Panc1 (cell line): ENCODE measurements around the gene FAM200B. TPM values are rescaled to one million over a fixed set of nuclear protein-coding genes. Genes with fewer than 3 reads are reported as not detected.

Experiments used
- ATAC-seq: fragments of 200-7000 bp; cut with Tn5 transposase; 2 replicates; pipeline ENCODE4 v1.9.1; 2020; ENCODE audit warnings: mild to moderate bottlenecking, moderate library complexity
- BruUV-seq: library from RNA; stranded (reverse); fragments of 400-500 nt; replicated peaks from 2 replicates; lab custom pipeline; 2021; lab: Mats Ljungman, UMichigan
- CTCF ChIA-PET: fragments of 300-600 bp; sonication (Branson Sonifier 250); formaldehyde crosslinking; loops from one replicate; lab custom pipeline; 2022; ENCODE audit warnings: antibody characterized with exemption; lab: Charles Lee
- POLR2A ChIA-PET: fragments of 300-600 bp; sonication (Branson Sonifier 250); formaldehyde crosslinking; loops from one replicate; lab custom pipeline; 2022; ENCODE audit warnings: antibody characterized with exemption; lab: Charles Lee
- DNase-seq: peaks from one replicate; pipeline ENCODE4 v3.0.0-alpha.2; 2010; ENCODE audit warnings: low read depth, low spot score
- H3K27ac ChIP-seq: 2 replicates; pipeline ENCODE4 v1.5.1; 2011; ENCODE audit warnings: mild to moderate bottlenecking, low read length, inconsistent platforms
- H3K27me3 ChIP-seq: fragments of 200-500 bp; sonication (Bioruptor generic); 2 replicates; pipeline ENCODE4 v1.6.0; 2014; ENCODE audit warnings: low read length, inconsistent platforms; ENCODE audit not compliant: control insufficient read depth, insufficient read depth
- H3K36me3 ChIP-seq: fragments of 200-500 bp; sonication (Bioruptor generic); 2 replicates; pipeline ENCODE4 v1.5.1; 2014; ENCODE audit warnings: inconsistent platforms, mild to moderate bottlenecking, low read length, moderate library complexity; ENCODE audit not compliant: control insufficient read depth, insufficient read depth
- H3K4me1 ChIP-seq: 2 replicates; pipeline ENCODE4 v1.5.1; 2011; ENCODE audit warnings: inconsistent platforms, mild to moderate bottlenecking, low read length, moderate library complexity; ENCODE audit not compliant: control insufficient read depth, insufficient read depth
- H3K4me3 ChIP-seq, 2 experiments: 2 replicates each; pipeline ENCODE4 v1.5.1; 2011 to 2012; ENCODE audit warnings: low read depth in 2 of 2, low read length in 2 of 2, mild to moderate bottlenecking in 2 of 2, inconsistent platforms in 1 of 2, moderate library complexity in 1 of 2
- H3K9me3 ChIP-seq: fragments of 200-500 bp; sonication (Bioruptor generic); 2 replicates; pipeline ENCODE4 v1.5.1; 2014; ENCODE audit warnings: low read depth, mild to moderate bottlenecking, inconsistent platforms, low read length, moderate library complexity; ENCODE audit not compliant: control insufficient read depth, insufficient read depth
- POLR2AphosphoS5 ChIP-seq: IDR thresholded peaks from 2 replicates; pipeline ENCODE4 v1.6.1; 2012; ENCODE audit warnings: mild to moderate bottlenecking, low read depth, low read length, moderate library complexity
- SIN3A ChIP-seq: IDR thresholded peaks from 2 replicates; pipeline ENCODE4 v1.6.1; 2012; ENCODE audit warnings: low read depth, mild to moderate bottlenecking, low read length, moderate library complexity, borderline replicate concordance; ENCODE audit not compliant: insufficient read depth
- TCF7L2 ChIP-seq: IDR thresholded peaks from 2 replicates; pipeline ENCODE4 v1.6.1; 2011; ENCODE audit warnings: mild to moderate bottlenecking, low read depth, low read length, inconsistent platforms
- in situ Hi-C: cut with HindIII; loops from 2 replicates; pipeline ENCODE4 v1.10.0; 2016; ENCODE audit warnings: low sequenced_read_pairs, low pct_unique_long_range_greater_than_20kb
- intact Hi-C: fragments of 100-400 bp; cut with micrococcal nuclease; formaldehyde crosslinking; loops from one replicate; pipeline ENCODE4 v1.10.0; 2022; ENCODE audit not compliant: unreplicated experiment
- total RNA-seq: library from RNA; stranded (reverse); gene quantifications from one replicate; pipeline ENCODE4 v1.2.1, GENCODE V29; 2021; ENCODE audit not compliant: unreplicated experiment
- TF ChIP-seq, protein P1 (sequence below), 2 experiments: IDR thresholded peaks; 2 replicates each; pipeline ENCODE4 v1.6.1; 2011 to 2012; ENCODE audit warnings: low read depth in 2 of 2, control low read depth in 1 of 2, low read length in 1 of 2, mild to moderate bottlenecking in 1 of 2, moderate library complexity in 1 of 2; ENCODE audit not compliant: insufficient read depth in 1 of 2
- TF ChIP-seq, protein P2 (sequence below): fragments of 450-650 bp; IDR thresholded peaks from 2 replicates; pipeline ENCODE4 v1.5.1; 2017; ENCODE audit warnings: mild to moderate bottlenecking

FAM200B gene
- total RNA-seq, 1 experiment from 2014 or later, result 15.2 TPM

DNA sequence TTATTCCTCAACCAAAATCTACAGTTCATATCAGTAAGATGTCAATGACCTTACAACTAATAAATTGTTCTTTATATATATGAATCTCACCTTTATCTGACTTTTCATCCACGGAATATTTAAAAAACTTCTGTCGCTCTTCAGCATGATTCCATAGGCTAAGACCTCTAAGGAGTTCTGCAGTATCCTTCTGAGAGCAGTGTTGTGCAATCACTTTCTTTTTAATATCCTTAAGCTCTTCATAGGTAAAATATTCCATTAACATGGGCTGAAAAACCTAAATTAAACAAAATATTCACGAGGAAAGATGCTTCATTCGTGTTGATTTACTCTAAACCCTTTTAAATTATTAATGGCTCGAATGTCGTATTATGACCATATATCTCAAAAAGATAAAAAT lies 43.2 kb upstream of the FAM200B start:
- no peak overlapping the region for H3K27ac ChIP-seq
- ChIA-PET CTCF (no interaction called here), POLR2A (no interaction called here)
- BruUV-seq, result no TSS peak
- intact Hi-C loops (loop anchor here (10.0 kb wide), 1 partner anchor 154 kb away; no protein-coding TSS in a partner anchor), in situ Hi-C loops (no loop called here)
- peaks cover 15% of the 10 kb centered on the region for H3K36me3 ChIP-seq
- no peaks in the 10 kb centered on the region for H3K27me3 ChIP-seq
- DNase-seq (no peak), ATAC-seq (no peak)
- H3K9me3 ChIP-seq, result no peaks in the 10 kb centered on the region
- no peaks in the 10 kb centered on the region for H3K4me1 ChIP-seq
- TF ChIP-seq SIN3A (no peak), TCF7L2 (no peak), POLR2AphosphoS5 (no peak)
- TF ChIP-seq, protein P1, sequence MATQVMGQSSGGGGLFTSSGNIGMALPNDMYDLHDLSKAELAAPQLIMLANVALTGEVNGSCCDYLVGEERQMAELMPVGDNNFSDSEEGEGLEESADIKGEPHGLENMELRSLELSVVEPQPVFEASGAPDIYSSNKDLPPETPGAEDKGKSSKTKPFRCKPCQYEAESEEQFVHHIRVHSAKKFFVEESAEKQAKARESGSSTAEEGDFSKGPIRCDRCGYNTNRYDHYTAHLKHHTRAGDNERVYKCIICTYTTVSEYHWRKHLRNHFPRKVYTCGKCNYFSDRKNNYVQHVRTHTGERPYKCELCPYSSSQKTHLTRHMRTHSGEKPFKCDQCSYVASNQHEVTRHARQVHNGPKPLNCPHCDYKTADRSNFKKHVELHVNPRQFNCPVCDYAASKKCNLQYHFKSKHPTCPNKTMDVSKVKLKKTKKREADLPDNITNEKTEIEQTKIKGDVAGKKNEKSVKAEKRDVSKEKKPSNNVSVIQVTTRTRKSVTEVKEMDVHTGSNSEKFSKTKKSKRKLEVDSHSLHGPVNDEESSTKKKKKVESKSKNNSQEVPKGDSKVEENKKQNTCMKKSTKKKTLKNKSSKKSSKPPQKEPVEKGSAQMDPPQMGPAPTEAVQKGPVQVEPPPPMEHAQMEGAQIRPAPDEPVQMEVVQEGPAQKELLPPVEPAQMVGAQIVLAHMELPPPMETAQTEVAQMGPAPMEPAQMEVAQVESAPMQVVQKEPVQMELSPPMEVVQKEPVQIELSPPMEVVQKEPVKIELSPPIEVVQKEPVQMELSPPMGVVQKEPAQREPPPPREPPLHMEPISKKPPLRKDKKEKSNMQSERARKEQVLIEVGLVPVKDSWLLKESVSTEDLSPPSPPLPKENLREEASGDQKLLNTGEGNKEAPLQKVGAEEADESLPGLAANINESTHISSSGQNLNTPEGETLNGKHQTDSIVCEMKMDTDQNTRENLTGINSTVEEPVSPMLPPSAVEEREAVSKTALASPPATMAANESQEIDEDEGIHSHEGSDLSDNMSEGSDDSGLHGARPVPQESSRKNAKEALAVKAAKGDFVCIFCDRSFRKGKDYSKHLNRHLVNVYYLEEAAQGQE (IDR thresholded peaks at IDR 0.05; ENCODE audit: insufficient read depth in 1 of 2, low read depth in 2 of 2, low read length in 1 of 2), result no peak
- TF ChIP-seq, protein P2, sequence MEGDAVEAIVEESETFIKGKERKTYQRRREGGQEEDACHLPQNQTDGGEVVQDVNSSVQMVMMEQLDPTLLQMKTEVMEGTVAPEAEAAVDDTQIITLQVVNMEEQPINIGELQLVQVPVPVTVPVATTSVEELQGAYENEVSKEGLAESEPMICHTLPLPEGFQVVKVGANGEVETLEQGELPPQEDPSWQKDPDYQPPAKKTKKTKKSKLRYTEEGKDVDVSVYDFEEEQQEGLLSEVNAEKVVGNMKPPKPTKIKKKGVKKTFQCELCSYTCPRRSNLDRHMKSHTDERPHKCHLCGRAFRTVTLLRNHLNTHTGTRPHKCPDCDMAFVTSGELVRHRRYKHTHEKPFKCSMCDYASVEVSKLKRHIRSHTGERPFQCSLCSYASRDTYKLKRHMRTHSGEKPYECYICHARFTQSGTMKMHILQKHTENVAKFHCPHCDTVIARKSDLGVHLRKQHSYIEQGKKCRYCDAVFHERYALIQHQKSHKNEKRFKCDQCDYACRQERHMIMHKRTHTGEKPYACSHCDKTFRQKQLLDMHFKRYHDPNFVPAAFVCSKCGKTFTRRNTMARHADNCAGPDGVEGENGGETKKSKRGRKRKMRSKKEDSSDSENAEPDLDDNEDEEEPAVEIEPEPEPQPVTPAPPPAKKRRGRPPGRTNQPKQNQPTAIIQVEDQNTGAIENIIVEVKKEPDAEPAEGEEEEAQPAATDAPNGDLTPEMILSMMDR, result no peak
- H3K4me3 ChIP-seq, result no peak overlapping the region

DNA sequence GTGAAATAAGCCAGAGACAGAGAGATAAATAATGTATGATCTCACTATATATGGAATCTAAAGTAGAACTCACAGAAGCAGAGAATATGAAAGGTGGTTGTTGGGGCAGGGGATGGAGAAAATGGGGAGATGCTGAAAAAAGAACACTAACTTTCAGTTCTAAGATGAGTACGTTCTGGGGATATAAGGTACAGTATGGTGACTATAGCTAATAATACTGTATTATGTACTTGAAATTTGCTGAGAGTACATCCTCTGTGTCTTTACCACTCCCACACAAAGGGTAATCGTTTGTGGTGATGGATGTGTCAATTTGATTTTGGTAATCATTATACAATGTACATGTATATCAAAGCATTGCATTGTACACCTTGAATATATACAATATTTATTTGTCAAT lies 33.0 kb upstream of the FAM200B start:
- H3K9me3 ChIP-seq, result no peaks in the 10 kb centered on the region
- in situ Hi-C loops (no loop called here), intact Hi-C loops (no loop called here)
- TF ChIP-seq POLR2AphosphoS5 (no peak), SIN3A (no peak), TCF7L2 (no peak)
- TF ChIP-seq, protein P2, result no peak
- TF ChIP-seq, protein P1 (IDR thresholded peaks at IDR 0.05; ENCODE audit: insufficient read depth in 1 of 2, low read depth in 2 of 2, low read length in 1 of 2), result no peak
- H3K27me3 ChIP-seq, result no peaks in the 10 kb centered on the region
- DNase-seq (no peak), ATAC-seq (no peak)
- no peak overlapping the region for H3K4me3 ChIP-seq
- POLR2A ChIA-PET, result no interaction called here
- CTCF ChIA-PET, result no interaction called here
- H3K4me1 ChIP-seq, result peaks cover 17% of the 10 kb centered on the region
- BruUV-seq, result no TSS peak
- H3K27ac ChIP-seq, result no peak overlapping the region
- no peaks in the 10 kb centered on the region for H3K36me3 ChIP-seq
